Loucy (cell line): ENCODE data around the gene ACTA2.

Experiments
- CTCF ChIP-seq: fragments of 200-600 bp; sonication (generic); conservative IDR thresholded peaks from 2 replicates; pipeline ENCODE4 v1.5.1; 2014; ENCODE audit warnings: mild to moderate bottlenecking, antibody characterized with exemption, low read length
- EZH2phosphoT487 ChIP-seq: fragments of 200-600 bp; IDR thresholded peaks from 2 replicates; pipeline ENCODE4 v1.6.1; 2018; ENCODE audit warnings: antibody characterized with exemption, mild to moderate bottlenecking, moderate library complexity, borderline replicate concordance

GRCh38 chr10:88911851-88912250, 40.7 kb downstream of the ACTA2 start:
- TF ChIP-seq CTCF (no peak), EZH2phosphoT487 (no peak)
